HepG2 (cell line): Measurements from ENCODE around the gene SYT11. TPM values are rescaled to one million over a fixed set of nuclear protein-coding genes. Genes with fewer than 3 reads are reported as not detected.

ENCODE experiments used
- ARHGAP35 ChIP-seq: sonication (generic); formaldehyde crosslinking; IDR thresholded peaks from 2 replicates; pipeline ENCODE4 v1.9.0; 2022; ENCODE audit warnings: mild to moderate bottlenecking, inconsistent platforms, moderate library complexity, missing genetic modification reagents, borderline replicate concordance
- BCL3 ChIP-seq: sonication (generic); formaldehyde crosslinking; IDR thresholded peaks from 2 replicates; pipeline ENCODE4 v1.5.1; 2020; ENCODE audit warnings: mild to moderate bottlenecking, missing genetic modification reagents, moderate library complexity
- CBX1 ChIP-seq: IDR thresholded peaks from one replicate; pipeline ENCODE4 v1.6.1; 2016; ENCODE audit warnings: antibody characterized with exemption, low read depth
- HDAC2 ChIP-seq: sonication (generic); formaldehyde crosslinking; IDR thresholded peaks from 2 replicates; pipeline ENCODE4 v1.4.0; 2020; ENCODE audit warnings: missing genetic modification reagents
- NCOA2 ChIP-seq: sonication (generic); formaldehyde crosslinking; IDR thresholded peaks from 2 replicates; pipeline ENCODE4 v1.8.0; 2022; ENCODE audit warnings: inconsistent platforms
- NCOR1 ChIP-seq: fragments of 200-600 bp; sonication (generic); IDR thresholded peaks from 2 replicates; pipeline ENCODE4 v1.7.0; 2017; ENCODE audit warnings: antibody characterized with exemption, low read length, borderline replicate concordance
- NR2F2 ChIP-seq: IDR thresholded peaks from 2 replicates; pipeline ENCODE4 v1.6.1; 2012; ENCODE audit warnings: low read depth, inconsistent platforms, borderline replicate concordance
- NR2F6 ChIP-seq, 2 experiments: IDR thresholded peaks; 2 replicates each; pipeline ENCODE4 v1.6.1; 2016; ENCODE audit warnings: antibody characterized with exemption in 1 of 2, mild to moderate bottlenecking in 1 of 2
- TBX2 ChIP-seq: sonication (generic); formaldehyde crosslinking; IDR thresholded peaks from 2 replicates; pipeline ENCODE4 v1.5.0; 2020; ENCODE audit warnings: missing genetic modification reagents, mild to moderate bottlenecking, borderline replicate concordance
- ZMAT3 ChIP-seq: sonication (generic); formaldehyde crosslinking; conservative IDR thresholded peaks from 2 replicates; pipeline ENCODE4 v1.7.0; 2021; ENCODE audit warnings: missing genetic modification reagents
- ZNF513 ChIP-seq: sonication (generic); formaldehyde crosslinking; conservative IDR thresholded peaks from 2 replicates; pipeline ENCODE4 v1.5.0; 2020; ENCODE audit warnings: missing genetic modification reagents
- ZNF562 ChIP-seq: sonication (generic); formaldehyde crosslinking; IDR thresholded peaks from 2 replicates; pipeline ENCODE4 v1.8.0; 2022; ENCODE audit warnings: missing genetic modification reagents, borderline replicate concordance
- ZNF713 ChIP-seq: sonication (generic); formaldehyde crosslinking; IDR thresholded peaks from 2 replicates; pipeline ENCODE4 v1.4.0; 2020; ENCODE audit warnings: mild to moderate bottlenecking, missing genetic modification reagents
- ZNF766 ChIP-seq: sonication (generic); formaldehyde crosslinking; IDR thresholded peaks from 2 replicates; pipeline ENCODE4 v1.5.0; 2020; ENCODE audit warnings: missing genetic modification reagents, borderline replicate concordance
- ZSCAN29 ChIP-seq: sonication (generic); formaldehyde crosslinking; conservative IDR thresholded peaks from 2 replicates; pipeline ENCODE4 v1.4.0; 2020; ENCODE audit warnings: mild to moderate bottlenecking, missing genetic modification reagents
- polyA plus RNA-seq, 8 experiments: library from polyadenylated mRNA; depleted of rRNA in 3 of 8; stranded (reverse) in 7 of 8; unstranded in 1 of 8; fragments of >200 nt; fragmentation: Illumina TruSeq in 4 of 8; extraction: Trizol in 4 of 8; gene quantifications; 2 replicates each; pipeline versions ENCODE4 v1.2.1 to v1.2.3, GENCODE V29; 2011 to 2016; ENCODE audit warnings: low read depth in 4 of 8, missing spikeins in 1 of 8, mixed read lengths in 1 of 8; ENCODE audit not compliant: insufficient read depth in 1 of 8
- total RNA-seq, 5 experiments: library from RNA; depleted of rRNA; stranded (reverse); fragments of >200 nt; fragmentation: Illumina TruSeq; extraction: Trizol; gene quantifications; 2 replicates each; pipeline ENCODE4 v1.2.3, GENCODE V29; 2016; ENCODE audit warnings: low read depth in 1 of 5
- TF ChIP-seq, protein P1 (sequence below): IDR thresholded peaks from 2 replicates; pipeline ENCODE4 v1.6.1; 2016; ENCODE audit warnings: missing biosample characterization, missing genetic modification reagents, low read depth
- TF ChIP-seq, protein P2 (sequence below): IDR thresholded peaks from 2 replicates; pipeline ENCODE4 v1.4.0; 2020; ENCODE audit warnings: mild to moderate bottlenecking, missing genetic modification reagents
- TF ChIP-seq, protein P3 (sequence below): sonication (generic); formaldehyde crosslinking; conservative IDR thresholded peaks from 2 replicates; pipeline ENCODE4 v1.8.0; 2022; ENCODE audit warnings: mild to moderate bottlenecking, moderate library complexity, missing genetic modification reagents

SYT11 gene
- total and polyA plus RNA-seq, 2 of the 13 experiments (the other 11 are each of a cell fraction or from before 2014, with no cell fraction given): 0.22 to 0.59 TPM

GRCh38 chr1:155934097-155934935 is 74.9 kb downstream of the SYT11 start, which contains the start of gene KHDC4 (continued):
- TF ChIP-seq, protein P1, sequence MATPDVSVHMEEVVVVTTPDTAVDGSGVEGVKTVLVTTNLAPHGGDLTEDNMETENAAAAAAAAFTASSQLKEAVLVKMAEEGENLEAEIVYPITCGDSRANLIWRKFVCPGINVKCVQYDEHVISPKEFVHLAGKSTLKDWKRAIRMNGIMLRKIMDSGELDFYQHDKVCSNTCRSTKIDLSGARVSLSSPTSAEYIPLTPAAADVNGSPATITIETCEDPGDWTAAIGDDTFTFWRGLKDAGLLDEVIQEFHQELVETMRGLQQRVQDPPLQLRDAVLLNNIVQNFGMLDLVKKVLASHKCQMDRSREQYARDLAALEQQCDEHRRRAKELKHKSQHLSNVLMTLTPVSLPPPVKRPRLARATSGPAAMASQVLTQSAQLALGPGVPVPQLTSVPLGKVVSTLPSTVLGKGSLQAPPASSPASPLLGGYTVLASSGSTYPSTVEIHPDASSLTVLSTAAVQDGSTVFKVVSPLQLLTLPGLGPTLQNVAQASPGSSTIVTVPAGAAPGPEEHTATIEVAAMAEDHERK (CRISPR knock-in tag): peak; percentile 96
- TF ChIP-seq ZMAT3 (CRISPR knock-in tag) (0 out of 2 replicates have a peak, but pooled peaks have one; percentile 37), CBX1 (no peak), ZNF562 (CRISPR knock-in tag) (no peak), ZNF766 (CRISPR knock-in tag) (peak; percentile 77; the same call in 1 of the 2 replicates), ZSCAN29 (CRISPR knock-in tag) (no peak), NR2F2 (no peak), HDAC2 (peak; percentile 55), NCOR1 (no peak), ZNF713 (CRISPR knock-in tag) (no peak), TBX2 (CRISPR knock-in tag) (peak; percentile 38; the same call in 1 of the 2 replicates), NR2F6 (IDR thresholded peaks at IDR 0.05) (no peak), NR2F6 (CRISPR knock-in tag; IDR thresholded peaks at IDR 0.05) (peak; percentile 41; the same call in 1 of the 2 replicates), NCOA2 (peak; percentile 46; the same call in 1 of the 2 replicates), ARHGAP35 (CRISPR knock-in tag) (0 out of 2 replicates have a peak, but pooled peaks have one; percentile 60), ZNF513 (CRISPR knock-in tag) (0 out of 2 replicates have a peak, but pooled peaks have one; percentile 60), BCL3 (peak; percentile 47; the same call in 1 of the 2 replicates)
- TF ChIP-seq, protein P2, sequence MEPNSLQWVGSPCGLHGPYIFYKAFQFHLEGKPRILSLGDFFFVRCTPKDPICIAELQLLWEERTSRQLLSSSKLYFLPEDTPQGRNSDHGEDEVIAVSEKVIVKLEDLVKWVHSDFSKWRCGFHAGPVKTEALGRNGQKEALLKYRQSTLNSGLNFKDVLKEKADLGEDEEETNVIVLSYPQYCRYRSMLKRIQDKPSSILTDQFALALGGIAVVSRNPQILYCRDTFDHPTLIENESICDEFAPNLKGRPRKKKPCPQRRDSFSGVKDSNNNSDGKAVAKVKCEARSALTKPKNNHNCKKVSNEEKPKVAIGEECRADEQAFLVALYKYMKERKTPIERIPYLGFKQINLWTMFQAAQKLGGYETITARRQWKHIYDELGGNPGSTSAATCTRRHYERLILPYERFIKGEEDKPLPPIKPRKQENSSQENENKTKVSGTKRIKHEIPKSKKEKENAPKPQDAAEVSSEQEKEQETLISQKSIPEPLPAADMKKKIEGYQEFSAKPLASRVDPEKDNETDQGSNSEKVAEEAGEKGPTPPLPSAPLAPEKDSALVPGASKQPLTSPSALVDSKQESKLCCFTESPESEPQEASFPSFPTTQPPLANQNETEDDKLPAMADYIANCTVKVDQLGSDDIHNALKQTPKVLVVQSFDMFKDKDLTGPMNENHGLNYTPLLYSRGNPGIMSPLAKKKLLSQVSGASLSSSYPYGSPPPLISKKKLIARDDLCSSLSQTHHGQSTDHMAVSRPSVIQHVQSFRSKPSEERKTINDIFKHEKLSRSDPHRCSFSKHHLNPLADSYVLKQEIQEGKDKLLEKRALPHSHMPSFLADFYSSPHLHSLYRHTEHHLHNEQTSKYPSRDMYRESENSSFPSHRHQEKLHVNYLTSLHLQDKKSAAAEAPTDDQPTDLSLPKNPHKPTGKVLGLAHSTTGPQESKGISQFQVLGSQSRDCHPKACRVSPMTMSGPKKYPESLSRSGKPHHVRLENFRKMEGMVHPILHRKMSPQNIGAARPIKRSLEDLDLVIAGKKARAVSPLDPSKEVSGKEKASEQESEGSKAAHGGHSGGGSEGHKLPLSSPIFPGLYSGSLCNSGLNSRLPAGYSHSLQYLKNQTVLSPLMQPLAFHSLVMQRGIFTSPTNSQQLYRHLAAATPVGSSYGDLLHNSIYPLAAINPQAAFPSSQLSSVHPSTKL (CRISPR knock-in tag): peak; percentile 49; the same call in 1 of the 2 replicates
- TF ChIP-seq, protein P3, sequence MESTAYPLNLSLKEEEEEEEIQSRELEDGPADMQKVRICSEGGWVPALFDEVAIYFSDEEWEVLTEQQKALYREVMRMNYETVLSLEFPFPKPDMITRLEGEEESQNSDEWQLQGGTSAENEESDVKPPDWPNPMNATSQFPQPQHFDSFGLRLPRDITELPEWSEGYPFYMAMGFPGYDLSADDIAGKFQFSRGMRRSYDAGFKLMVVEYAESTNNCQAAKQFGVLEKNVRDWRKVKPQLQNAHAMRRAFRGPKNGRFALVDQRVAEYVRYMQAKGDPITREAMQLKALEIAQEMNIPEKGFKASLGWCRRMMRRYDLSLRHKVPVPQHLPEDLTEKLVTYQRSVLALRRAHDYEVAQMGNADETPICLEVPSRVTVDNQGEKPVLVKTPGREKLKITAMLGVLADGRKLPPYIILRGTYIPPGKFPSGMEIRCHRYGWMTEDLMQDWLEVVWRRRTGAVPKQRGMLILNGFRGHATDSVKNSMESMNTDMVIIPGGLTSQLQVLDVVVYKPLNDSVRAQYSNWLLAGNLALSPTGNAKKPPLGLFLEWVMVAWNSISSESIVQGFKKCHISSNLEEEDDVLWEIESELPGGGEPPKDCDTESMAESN: peak; percentile 77; the same call in 1 of the 2 replicates
